Activated naive CD4-positive, alpha-beta T cell (primary cell): ENCODE measurements around the gene HYAL1.
A peak's percentile ranks its signal among the peaks of the same experiment; 100 is the strongest.

Experiments
- DNase-seq, 4 experiments: peaks; one replicate each; lab custom pipeline; 2025; lab: John Stamatoyannopoulos, UW

HYAL1 gene

DNA sequence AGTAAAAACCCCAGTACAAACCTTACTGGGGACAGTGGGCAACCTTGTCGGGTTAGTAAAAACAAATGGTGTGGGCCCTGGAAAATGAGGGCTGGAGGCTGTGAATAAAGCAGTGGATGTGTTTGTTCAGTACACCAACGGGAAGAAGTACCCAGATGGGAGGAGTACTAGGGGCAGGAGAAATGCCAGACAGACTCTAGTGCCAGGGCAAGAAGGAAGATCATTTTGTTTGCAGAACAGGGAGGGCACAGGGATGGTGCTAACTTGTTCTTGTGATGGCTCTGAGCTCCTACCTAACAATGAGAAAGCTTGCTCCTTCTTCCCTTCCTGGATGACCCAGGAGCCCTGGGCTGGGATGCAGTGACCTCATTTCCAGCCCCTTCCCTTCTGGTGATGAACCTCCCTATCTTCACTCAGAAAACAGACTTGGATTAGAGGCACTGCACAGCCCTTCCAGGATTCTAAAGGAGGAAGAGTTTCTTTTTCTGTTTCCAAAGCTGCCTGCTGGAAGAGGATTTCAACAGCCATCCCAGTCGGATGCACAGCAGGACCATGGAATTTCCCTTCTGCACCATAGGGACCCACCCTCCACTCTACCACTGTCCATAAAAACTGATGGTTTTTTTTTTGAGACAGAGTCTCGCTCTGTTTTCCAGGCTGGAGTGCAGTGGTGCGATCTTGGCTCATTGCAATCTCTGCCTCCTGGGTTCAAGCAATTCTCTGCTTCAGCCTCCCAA lies 31.1 kb upstream of the HYAL1 start:
- DNase-seq, result no peak

DNA sequence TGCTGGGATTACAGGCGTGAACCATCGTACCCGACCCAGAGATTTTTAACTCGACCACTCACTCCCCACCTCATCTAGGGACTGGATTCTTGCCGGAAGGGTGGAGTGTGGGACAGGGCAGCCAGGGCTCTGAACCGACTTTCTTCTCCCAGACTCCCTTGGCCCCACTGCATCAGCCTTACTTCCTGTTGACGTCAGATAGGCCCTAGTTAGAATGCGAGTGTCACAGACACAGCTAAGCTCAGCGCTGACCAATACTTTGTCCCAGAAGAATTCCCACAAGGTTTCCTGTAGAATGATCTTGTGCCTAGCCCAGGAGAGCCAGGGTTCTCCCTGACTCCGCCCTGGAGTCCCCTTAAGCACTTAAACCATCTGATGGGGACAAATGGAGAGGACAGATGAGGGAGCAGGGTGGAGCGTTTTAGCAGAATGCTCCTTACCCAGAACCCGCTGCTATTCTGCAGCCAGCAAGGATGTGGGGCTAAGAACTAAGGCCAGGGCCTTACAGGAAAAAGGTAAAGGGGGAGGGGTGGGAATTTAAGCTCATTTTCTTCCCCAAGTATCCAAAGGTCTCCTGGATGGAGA lies 30.5 kb upstream of the HYAL1 start:
- DNase-seq, result no peak

DNA sequence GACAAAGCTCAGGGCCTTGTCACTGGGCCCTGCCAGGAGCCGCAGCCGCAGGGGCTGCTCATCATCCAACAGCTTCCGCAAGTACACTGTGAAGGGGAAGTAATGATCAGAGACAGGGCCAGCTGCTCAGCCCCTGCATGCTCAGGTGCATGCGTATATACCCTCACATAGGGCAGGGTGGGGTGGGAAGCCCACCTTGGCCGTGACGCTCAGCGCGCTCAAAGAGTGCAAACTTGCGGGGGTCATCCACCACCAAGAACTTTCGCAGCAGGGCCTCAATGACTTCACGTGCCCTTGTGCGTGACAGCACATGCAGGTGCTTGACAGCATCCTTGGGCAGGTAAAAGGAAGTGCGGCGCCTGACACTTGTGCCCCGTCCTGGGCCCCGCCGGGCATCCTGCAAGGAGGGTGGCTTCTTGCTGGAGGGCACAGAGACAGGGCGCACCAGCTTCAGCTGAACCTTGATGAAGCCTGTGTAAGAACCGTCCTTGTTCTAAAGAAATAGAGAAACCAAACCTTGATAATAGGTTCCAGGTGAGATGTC lies 28.1 kb upstream of the HYAL1 start:
- DNase-seq, result no peak

DNA sequence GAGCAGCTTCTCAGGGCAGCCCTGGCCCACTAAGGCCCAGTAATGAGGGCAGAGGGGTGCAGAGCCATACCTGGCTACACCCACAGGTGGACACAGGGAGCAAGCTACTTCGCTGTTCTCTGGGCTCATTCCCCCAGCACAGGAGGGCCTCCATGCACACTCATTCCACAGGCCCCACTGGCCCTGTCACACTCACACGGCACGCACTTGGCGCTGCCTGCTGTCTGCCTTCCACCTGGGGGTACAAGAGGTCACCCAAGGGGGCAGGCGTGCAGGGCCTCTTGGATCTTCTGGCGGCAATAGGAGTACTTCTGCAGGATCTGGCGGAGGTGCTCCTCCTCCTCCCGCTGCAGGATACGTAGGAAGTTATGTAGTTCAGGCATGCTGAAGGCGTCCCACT lies 27.0 kb upstream of the HYAL1 start:
- DNase-seq, result no peak

DNA sequence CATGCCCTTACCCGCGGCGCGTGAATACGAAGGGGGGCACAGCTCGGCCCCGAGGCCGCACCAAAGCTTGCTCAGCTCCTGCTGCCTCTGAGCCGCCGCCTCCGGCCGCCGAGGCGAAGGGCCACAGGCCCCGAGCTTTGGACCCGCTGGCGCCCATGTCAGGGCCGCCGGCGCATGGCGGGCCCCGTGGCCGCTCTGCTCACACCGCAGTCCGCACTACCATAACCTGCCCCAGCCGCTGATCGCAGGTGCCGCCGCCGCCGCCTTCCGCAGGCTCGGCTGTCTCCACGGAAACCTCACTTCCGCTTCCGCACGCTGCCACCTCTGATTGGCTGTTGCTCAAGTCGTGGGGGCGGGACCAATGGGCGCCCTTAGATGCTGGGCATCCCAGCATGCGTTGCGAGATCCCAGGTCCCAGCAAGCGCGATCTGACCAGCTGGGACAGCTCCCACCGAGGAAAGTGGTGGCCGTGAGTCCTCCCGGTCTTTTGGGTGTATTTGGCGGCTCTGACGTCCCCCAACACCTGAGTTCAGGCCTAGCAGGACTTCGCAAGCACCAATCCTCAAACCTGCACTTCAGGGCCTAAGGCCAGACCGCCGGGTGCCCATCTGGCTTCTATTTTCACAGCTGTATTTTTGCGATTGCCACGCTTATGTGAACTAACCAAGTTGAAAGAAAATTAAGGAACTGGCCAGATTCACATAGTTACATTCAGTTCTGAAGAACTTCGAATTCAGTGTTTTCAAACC lies 24.7 kb upstream of the HYAL1 start, which contains the start of gene TUSC2:
Gene TUSC2, minus strand, starts transcription at position 281 of the 749 bp plus-strand sequence. Its CDS starts 124 bp downstream, at position 157.
- DNase-seq, result peak; percentile 74 to 92 (median 82)

DNA sequence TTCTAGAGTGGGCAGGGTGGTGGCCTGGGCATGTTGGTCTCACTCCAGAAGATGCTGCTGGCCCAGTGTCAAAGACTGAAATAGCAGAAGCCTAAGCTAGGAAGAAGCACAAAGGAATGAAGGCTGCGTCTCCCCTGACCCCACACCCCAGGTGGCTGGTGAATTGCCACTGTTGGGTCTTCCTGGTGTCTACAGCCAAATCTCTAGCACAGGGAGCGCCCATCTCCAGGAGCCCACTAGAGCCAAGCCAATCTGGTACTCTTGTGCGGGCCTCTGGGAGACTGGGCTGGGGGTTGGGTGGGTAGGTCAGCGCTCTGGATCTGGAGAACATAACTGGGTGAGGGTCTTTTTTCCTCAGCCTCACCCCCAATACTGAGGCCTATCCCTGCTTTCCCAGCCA lies 23.8 kb upstream of the HYAL1 start:
- DNase-seq, result no peak

DNA sequence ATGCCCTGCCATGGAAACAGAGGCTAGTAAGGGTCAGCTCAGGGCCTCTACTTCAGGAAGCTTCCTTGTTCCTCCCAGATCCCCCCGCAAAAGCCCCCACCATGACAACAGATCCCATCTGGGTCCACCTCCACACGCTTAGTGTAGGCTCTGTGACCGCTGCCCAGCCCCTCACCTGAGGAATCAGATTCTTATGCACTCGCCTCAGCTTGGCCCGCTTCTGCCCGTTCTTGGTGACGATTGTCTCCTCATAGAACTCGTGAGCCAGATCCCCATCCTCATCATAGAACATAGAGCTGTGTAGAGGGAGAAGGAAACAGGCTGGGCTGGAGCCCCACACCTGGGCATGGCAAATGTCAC lies 22.8 kb upstream of the HYAL1 start:
- no peak for DNase-seq

DNA sequence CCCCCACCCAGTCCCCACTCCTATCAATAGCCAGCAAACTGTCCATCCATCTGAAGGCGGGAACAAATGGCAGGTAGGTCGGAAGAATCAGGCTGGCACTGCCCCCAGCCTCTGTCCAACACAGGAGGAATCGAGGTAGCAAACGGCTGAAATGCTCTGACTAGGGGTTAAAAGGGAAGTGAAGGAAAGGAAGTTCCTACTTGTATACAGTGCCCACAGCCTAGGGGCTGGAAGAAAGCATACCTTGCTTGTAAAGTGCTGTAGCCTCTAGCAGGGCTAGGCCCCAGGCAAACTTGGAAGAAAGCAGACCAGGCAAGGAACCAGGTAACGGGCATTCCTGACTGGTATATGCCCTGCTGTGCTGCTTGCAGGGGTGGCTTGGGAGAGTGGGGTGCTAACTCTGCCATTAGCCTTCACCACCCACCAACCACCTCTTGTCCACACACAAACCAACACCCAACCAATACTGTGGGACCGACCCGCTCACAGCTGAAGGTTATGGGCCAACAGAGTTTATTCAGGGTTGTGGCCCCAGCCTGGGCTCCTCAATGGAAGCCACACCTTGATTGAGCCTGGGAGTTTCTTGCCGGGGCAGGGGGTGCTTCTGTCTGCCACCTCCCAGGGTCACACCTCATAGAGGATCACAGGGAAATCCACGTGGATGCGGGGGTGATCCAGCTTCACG lies 22.3 kb upstream of the HYAL1 start:
- no peak for DNase-seq

DNA sequence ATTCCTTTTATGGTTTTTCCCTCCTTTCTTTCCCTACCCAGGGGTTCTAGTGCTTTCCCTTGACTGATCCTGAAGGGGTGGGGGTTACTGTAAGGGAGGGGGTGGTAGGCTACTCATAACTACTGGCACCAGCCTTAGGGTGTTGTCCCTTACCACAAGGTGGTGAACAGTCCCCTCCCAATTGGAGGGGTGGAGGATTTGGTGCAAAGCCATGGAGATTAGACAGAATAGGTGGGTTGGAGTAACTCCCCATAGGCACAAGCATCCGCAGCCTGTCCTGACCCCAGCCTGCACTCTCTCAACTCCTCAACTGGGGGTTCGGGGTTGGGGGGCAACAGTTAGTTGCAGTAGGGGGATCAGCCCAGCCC lies 21.7 kb upstream of the HYAL1 start:
- no peak for DNase-seq

DNA sequence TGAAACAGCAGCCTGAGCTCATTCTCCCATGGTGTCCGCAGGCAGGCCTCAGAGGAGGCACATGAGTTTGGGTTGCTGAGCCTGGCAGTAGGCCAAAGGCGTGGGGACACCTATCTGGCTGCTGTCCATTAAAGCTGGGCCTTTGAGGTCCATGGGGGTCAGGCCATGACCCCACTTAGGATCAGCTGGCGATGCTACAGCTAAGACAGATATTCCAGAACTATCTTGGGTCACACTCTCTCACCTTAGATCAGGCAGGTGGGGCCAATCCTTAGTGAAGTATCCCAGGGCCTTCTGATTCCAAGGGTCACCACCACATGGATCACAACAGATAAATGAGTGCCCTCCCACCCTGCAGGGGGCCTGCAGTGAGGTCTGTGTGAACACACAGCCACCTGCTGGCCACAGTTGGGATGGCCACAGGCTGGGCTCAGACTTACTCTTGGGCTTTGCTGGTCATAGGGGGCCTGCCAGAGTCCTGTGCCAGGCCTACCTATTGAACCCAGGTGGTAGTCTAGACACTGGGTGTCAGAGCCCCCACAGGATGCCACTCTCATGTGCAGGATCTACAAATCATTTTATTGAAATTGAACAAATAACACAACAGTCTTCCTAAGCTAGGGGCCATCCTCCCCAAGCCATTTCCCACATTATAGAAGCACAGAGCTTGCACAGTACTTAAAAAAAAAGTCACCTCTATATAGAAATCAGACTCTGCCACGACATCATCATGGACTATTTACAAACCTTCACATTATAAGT lies 21.2 kb upstream of the HYAL1 start:
- peak in 2 of 4 experiments; percentile 30 to 56 for DNase-seq

DNA sequence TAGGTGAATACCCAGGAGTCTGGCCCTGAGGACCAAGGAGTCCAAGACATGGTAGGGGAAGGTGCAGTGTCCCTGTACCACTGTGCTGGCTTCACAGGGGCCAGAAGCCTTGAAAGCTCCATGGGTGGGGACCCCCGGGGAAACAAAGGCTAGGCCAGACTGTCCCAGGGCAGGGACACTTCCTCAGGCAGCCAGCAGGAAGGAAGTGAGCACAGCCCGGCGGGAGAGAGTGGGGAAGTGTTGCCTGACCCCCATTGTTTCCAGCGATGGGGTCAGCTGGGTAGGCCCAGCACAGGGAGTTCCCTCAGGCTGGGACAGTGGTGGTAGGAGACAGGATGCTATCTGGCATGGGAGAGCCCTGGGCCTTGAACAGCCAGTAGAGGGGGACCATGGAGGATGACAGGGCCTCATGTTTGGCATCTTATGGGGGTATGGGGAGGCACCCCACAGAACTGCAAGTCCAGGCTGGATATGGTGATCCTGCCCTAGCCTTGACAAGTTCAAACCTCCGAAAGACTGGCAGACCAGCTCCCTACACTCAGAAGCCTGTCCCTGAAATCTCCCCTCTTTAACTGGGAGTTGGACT lies 20.3 kb upstream of the HYAL1 start:
- DNase-seq, result no peak

DNA sequence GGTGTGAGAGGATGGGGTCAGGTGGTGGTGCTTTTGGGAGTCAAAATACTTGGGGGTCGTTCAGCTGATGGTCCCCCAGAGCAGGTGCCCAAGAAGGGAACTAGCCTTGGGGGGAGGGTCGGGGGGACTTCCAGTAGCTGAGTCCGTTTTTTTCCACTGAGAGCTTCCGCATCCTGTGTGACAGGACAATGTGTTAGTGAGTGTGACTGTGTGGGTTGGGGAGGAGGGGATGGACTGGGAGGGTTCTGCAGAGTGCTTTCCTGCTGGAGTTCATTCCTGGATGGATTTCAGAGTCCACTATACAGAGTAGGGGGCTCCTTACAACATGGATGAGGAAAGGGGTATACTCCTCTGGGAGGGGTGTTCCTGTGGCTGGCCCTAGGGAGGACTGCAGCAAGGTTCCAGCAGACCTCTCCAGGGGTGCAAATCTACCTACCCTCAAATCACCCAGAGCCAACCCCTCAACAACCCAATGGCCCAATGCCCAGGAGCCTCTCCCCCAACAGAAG lies 19.8 kb upstream of the HYAL1 start:
- no peak for DNase-seq

DNA sequence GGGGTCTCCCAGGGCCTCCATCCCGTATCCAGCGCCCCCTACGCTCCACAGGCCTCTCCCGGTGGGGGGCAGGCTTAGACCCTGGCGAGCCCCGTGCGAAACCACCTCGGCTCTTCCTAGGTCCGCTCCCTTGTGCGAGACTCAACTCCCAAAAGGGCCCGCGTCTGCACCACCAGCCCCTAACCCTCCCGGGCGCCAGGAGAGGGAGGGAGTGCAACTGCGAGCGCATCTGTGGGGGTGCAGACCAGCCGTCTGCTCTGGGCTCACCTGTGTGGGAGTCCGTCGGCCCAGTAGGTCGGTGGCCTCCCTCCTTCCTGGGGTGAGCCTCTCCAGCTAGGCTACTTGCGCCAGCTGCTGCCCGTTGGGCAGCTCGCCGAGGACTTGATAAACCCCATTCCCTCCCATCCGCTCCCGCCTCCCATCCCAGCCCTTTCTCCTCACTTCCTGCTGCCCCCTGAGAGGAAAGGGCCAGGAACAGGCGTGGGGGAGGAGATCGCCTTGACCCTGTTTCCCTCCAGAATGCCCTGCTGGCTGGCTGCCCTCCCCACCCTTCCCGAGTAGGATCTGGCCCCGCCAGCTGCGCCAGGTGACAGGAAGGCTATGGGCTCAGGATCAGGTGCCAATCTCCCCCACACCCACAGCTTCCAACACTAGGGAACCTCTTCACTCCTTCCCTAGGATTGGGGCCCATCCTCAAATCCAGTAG lies 19.2 kb upstream of the HYAL1 start, which contains the start of gene HYAL2:
Gene HYAL2, minus strand, starts transcription at position 360 of the 706 bp plus-strand sequence. CDS start 2,256 bp downstream, outside the sequence.
- DNase-seq, result no peak

DNA sequence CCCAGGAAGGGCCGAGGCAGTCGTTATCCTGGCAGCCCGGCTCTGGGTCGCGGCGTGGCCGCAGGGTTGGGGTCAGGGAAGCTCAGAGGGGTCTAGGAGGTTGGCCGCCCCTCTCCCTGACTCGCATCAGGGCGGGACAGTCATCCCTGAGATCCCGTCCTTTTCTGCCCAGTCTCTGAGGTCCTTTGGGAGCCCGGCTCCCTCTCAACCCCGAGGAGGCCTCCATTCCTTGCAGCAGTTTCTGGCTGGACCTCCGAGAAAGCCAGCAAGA lies 18.7 kb upstream of the HYAL1 start:
- DNase-seq, result no peak

DNA sequence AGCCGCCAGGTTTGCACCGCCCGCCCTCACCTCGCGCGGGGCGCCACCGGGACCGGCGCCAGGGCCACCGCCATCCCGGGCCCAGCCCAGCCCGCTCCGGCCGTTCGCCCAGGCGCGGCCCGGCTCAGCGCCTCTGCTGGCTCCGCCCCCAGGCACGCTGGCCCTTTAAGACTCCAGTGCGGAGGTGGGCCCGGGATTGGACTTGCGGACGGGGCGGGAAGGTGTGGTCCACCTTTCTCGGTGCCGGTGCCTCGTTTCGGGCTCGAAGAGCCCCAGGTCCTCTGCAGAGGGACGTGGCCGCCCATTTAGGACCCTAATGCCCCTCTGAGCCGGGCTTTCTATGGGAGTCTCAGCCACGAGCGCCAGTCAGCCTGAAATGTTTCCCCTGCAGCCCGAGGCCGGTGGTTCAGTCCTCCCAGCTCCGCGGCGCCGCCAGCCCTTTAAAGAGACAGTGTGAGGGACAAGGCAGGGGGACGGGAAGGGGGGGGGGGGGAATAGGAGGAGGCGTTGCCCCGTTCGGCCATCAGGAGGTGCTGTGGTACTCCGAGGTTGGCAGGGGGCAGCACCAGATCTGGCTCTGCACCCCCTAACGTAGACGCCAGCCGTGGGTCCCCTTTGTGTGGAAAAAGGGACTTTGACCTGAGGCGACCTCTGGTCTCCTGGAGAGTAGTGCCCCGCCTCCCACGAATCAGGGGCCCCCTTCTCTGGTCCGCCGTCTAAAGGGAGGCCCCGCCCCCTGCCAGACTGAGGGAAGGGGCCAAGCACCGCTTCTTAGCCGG lies 18.2 kb upstream of the HYAL1 start:
- DNase-seq, result peak; percentile 74 to 79 (median 78)

DNA sequence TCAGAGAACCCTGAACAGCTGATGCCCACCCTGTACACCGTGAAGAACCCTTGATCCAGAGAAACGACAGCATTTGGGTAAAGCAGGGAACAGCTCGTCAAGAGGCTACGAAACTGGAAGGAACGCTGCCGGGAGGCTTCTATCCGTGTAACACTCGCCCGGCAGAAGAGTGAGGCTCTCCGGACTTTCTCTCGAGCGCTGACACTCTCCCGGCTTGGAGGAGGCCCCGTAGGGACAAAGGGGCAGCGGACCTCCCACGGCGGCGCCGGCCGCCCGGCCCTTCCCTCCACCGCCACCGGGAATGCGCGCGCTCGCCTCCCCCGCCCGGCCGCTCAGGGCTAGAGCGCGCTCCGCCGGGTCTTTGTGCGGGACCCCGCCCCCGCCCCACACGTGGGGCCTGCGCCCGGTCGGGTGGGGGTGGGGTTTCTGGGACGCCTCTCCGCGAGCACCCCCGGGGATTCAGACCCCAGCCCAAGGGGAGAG lies 17.5 kb upstream of the HYAL1 start:
- DNase-seq, result peak; percentile 44 to 74 (median 52)

DNA sequence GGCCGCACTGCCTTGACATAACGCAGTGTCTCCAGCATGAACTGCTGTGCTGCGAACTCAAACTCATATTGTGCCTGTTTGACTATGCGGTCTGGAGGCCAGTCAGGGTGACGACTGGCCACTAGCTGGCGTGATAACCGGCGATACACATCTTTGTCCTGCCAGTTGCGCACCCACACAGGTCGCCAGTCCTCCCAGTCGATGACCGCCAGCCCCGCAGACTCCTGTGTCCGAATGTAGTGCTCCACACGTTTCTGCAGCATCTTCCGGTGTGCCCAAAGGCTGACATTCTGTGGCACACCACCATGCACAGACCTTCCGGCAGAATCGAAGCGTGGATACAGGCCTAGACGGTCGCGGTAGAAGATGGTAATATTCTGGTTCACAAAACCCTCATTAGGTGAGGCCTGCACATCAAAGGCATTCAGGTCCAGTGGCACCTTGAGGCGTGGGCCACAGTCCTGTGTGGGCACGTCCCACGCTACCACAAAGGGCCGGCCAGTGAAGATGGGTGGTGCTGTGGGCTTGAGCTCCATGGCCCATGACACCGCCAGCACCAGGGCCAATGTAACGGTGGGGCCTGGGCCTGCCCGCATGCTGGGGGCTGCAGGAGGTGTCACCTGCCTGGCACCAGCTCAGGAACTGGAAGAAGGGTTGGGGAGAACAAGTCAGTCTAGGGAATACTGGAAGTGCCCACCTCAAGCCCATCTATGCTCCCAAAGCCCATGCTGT lies 16.7 kb upstream of the HYAL1 start:
- no peak for DNase-seq

DNA sequence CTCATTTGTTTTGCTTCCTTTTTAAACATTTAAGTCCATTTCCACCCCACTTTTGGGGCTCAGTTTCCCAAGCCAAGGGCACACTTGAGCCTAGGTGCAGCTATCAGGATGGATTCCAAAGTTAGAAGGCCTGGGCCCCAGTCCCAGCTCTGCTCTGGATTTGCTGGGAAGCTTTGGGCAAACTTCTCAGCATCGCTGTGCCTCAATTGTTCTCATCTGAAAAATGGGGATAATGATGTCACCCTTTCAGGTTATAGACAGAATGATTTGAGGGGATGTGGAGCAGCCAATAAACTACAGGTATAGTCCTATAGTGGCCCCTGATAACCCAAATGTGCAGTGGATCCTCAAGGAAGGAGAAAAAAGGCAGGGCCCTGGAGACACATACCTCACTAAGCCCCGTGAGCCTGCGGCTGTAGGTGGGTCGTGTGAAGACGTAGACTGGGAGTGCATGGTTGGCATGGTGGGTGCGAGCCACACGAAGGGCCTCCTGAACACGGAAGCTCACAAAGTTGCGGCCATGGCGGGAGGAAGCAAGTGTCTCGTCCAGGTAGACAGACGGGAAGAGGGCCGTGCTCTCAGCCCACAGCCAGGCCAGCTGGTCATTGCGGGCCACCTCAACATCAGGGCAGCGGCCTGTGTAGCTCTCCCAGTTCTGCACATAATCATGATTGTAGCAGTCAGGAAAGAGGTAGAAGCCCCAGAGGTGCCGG lies 16.0 kb upstream of the HYAL1 start:
- no peak for DNase-seq
